Kidney epithelial cell (primary cell): ENCODE measurements around the gene TINAGL1. TPM values are rescaled to one million over a fixed set of nuclear protein-coding genes. Genes with fewer than 3 reads are reported as not detected.

Experiments
- DNase-seq: peaks from one replicate; pipeline ENCODE4 v3.0.0-alpha.2; 2010; ENCODE audit warnings: low read depth
- H3K27me3 ChIP-seq: 2 replicates; pipeline ENCODE4 v1.6.0; 2011; ENCODE audit warnings: low read length; ENCODE audit not compliant: control insufficient read depth, insufficient read depth
- H3K36me3 ChIP-seq: 2 replicates; pipeline ENCODE4 v1.5.1; 2011; ENCODE audit warnings: low read length; ENCODE audit not compliant: control insufficient read depth, insufficient read depth
- H3K4me3 ChIP-seq: 2 replicates; pipeline ENCODE4 v1.5.1; 2011; ENCODE audit warnings: low read depth, mild to moderate bottlenecking, control low read depth, low read length
- total RNA-seq: library from RNA; depleted of rRNA; stranded (reverse); fragments of >200 nt; gene quantifications from 2 replicates; pipeline ENCODE4 v1.2.3, GENCODE V29; 2015
- TF ChIP-seq, protein P1 (sequence below): IDR thresholded peaks from 2 replicates; pipeline ENCODE4 v1.5.1; 2011; ENCODE audit warnings: mild to moderate bottlenecking, moderate library complexity, low read length, control low read depth, inconsistent platforms; ENCODE audit not compliant: insufficient read depth, poor library complexity, severe bottlenecking

TINAGL1 gene
- total RNA-seq, 1 donor from 2014 or later = 140 TPM

DNA sequence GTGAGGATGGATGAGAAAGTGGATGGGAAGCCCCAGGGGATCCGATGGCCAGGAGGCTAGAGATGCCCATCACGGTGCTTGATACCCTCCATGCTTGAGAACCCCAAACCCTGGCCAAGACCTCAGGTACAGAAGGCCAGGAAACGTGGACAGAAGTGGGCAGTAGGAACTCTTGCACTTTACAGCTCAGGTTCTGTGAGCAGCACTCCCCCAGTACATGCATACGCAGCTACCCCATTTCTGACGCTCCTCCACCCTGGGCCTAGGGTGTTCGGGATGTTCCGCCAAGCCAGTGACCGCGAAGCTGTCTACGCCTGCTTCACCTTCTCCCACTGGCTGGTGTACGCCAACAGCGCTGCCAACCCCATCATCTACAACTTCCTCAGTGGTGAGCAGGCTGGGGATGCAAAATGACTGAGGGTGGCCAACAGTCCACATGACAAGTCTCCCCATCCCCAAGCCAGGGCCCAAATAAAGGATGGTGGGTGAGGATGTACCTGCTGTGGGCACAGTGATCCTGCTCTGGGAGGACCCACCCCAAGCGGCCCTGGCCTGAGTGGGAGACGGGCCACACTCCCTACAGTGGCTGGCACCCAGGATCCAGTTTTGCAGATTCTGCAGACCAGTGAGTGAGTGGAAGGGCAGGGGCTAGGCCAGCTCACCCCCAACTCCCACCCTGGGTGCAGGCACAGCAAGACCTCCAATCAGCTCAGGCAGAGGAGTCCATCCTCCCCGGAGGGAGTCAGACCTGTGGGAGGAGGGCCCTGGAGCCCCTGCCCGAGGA, 48.6 kb downstream of the TINAGL1 start:
- TF ChIP-seq, protein P1, sequence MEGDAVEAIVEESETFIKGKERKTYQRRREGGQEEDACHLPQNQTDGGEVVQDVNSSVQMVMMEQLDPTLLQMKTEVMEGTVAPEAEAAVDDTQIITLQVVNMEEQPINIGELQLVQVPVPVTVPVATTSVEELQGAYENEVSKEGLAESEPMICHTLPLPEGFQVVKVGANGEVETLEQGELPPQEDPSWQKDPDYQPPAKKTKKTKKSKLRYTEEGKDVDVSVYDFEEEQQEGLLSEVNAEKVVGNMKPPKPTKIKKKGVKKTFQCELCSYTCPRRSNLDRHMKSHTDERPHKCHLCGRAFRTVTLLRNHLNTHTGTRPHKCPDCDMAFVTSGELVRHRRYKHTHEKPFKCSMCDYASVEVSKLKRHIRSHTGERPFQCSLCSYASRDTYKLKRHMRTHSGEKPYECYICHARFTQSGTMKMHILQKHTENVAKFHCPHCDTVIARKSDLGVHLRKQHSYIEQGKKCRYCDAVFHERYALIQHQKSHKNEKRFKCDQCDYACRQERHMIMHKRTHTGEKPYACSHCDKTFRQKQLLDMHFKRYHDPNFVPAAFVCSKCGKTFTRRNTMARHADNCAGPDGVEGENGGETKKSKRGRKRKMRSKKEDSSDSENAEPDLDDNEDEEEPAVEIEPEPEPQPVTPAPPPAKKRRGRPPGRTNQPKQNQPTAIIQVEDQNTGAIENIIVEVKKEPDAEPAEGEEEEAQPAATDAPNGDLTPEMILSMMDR = no peak
- no peaks in the 10 kb centered on the region for H3K27me3 ChIP-seq
- peaks cover 3% of the 10 kb centered on the region for H3K36me3 ChIP-seq
- no peak for DNase-seq
- no peak overlapping the region for H3K4me3 ChIP-seq

DNA sequence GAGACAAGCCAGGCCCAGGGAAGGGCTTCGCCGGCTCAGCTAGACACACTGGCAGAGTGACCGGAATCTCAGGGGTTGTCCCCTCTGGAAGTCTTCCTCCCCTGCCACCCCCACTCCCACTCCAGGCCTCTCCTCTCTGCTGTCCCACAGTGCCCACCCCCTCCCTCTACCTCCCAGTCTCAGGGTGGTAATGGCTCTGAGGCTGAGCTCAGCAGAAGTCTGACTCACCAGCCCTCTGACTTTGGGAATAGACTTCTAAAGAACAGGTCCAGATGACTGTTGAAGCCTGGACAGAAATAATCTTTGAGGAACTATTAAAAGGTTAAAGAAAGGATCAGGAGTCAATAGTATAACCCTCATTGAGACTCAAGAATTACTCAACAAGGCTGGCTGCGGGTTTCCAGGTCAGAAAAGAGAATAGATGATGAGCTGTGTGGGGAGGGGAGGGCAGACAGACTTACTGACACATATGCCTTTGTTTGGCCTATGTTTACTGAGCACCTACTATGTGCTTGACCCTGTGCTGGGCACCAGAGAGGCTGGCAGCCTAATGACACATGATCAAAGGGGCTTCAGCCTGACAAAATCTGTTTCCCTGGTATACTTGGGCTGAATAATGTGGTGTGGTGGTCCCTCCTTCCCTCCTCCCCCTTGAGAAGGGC, 49.4 kb downstream of the TINAGL1 start:
- no peak overlapping the region for H3K4me3 ChIP-seq
- no peak for DNase-seq
- peaks cover 3% of the 10 kb centered on the region for H3K36me3 ChIP-seq
- H3K27me3 ChIP-seq = no peaks in the 10 kb centered on the region
- TF ChIP-seq, protein P1 = no peak

DNA sequence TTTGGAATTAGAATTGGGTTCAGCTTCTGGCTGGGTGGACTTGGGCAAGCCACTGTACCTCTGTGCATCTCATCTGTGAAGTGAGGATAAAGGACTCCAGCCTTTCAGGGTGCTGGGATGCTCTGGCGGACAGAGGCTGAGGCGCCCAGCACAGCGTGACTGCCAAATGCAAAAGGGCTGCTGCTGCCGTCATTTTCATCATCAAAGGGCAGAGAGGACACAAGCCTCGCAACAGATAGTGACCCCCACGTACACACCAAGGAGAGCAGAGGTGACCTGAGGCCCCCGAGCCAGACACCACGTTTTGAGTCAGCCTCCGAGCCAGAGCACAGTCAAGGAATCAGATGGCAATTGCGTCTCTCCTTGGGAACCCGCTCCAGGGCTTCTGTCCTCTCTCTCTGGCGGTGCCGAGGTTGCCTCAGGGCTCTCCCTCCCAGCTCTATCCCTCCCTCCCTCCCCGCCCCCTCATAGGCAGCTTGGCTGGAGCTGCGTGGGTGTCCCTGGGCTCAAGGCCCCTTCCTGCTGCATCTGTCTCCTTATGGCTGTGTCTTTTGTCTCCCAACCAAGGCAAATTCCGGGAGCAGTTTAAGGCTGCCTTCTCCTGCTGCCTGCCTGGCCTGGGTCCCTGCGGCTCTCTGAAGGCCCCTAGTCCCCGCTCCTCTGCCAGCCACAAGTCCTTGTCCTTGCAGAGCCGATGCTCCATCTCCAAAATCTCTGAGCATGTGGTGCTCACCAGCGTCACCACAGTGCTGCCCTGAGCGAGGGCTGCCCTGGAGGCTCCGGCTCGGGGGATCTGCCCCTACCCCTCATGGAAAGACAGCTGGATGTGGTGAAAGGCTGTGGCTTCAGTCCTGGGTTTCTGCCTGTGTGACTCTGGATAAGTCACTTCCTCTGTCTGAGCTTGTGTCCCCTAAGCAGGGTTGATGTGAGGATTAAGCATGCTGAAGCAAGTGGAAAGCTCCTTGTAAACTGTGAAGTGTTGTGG, 50.2 kb downstream of the TINAGL1 start:
- Histone ChIP-seq H3K27me3 (no peaks in the 10 kb centered on the region), H3K36me3 (peaks cover 4% of the 10 kb centered on the region), H3K4me3 (no peak overlapping the region)
- TF ChIP-seq, protein P1 = no peak
- DNase-seq = no peak

DNA sequence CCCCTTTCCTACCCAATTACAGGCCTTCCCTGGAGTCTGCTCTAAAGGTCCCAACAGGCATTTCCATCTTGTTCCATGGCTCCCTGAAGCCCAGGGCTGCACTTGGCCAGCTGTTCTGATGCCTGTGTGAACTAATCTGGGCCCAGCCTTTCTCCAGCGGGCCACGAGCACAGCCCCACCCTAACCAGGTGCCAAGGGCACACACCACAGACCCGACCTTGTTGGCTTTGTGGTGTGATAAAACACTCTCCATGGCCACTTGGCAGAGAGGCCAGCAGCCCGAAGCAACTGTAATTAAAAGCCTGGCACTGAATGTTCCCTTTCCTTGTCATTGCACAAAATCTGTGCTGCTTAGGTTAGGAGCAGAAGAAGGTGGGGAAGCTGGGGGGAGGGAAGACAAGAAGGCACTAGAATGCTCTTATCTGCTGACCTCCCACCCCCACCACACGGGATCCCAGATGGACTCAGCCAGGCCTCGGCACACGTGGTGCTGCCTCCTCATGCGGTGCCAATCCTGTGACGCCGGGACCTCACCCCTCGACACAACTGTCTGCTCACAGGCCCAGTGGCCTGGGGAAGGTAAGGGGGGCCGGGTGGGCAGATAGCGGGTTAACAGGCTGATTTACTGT, 51.1 kb downstream of the TINAGL1 start:
- TF ChIP-seq, protein P1 = no peak
- H3K4me3 ChIP-seq = no peak overlapping the region
- peaks cover 4% of the 10 kb centered on the region for H3K36me3 ChIP-seq
- no peak for DNase-seq
- H3K27me3 ChIP-seq = no peaks in the 10 kb centered on the region

DNA sequence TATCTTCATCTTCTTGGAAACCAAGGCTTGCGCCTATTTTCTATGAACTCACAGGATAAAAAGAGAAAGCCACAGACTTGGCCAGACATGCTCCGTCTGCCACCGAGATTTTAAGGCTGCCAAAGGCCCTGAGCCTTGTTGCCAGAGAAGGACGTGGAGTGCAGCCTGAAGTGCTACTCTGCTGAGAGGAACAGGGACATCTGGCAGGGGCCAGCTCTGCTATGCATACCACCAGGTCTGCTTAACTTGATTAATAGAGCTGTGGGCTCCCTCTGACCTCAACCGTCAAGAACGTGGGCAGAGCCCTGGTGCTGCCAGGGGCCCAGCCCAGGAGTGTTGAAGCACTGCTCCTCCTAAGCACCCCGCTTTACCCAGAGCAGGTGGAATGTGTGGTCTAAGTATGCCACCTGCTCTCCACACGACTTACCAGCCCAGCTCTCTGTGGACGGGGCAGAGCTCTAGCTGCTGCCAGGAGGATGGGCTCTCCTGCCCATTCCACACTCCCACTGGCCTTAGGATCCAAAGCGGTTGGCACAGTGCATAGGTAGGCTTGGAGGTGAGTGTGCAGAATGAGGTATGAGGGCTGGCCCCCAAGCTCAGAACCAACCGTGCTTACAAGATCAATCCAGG, 51.7 kb downstream of the TINAGL1 start:
- Histone ChIP-seq H3K4me3 (no peak overlapping the region), H3K27me3 (no peaks in the 10 kb centered on the region), H3K36me3 (peaks cover 4% of the 10 kb centered on the region)
- no peak for DNase-seq
- TF ChIP-seq, protein P1 = no peak
